Activated naive CD4-positive, alpha-beta T cell treated with anti-CD3 and anti-CD28 coated beads for 36 hours (primary cell): Measurements from ENCODE around the gene ERC2. TPM values are rescaled to one million over a fixed set of nuclear protein-coding genes. Genes with fewer than 3 reads are reported as not detected.
"Not testable (repeated sequence)": the region's sequence is repeated elsewhere in the genome, so short reads cannot be mapped to it uniquely, and the experiment has no call there.

Experiments used
- CTCF ChIA-PET: fragments of 350-600 bp; sonication (Branson Sonifier 250); formaldehyde crosslinking; loops from one replicate; lab custom pipeline; 2021; ENCODE audit warnings: antibody characterized with exemption; lab: Charles Lee
- DNase-seq: peaks from one replicate; pipeline ENCODE4 v3.0.0-alpha.2; 2020
- H3K27ac Mint-ChIP-seq: one replicate; pipeline ENCODE4 v1.8.0; 2021; ENCODE audit warnings: mild to moderate bottlenecking, mixed read lengths
- H3K27me3 Mint-ChIP-seq: one replicate; pipeline ENCODE4 v1.8.0; 2021; ENCODE audit warnings: low read depth, mixed read lengths
- H3K36me3 Mint-ChIP-seq: one replicate; pipeline ENCODE4 v1.8.0; 2021; ENCODE audit warnings: low read depth, mixed read lengths
- H3K4me1 Mint-ChIP-seq: one replicate; pipeline ENCODE4 v1.8.0; 2021; ENCODE audit warnings: low read depth, mixed read lengths
- H3K4me3 Mint-ChIP-seq: one replicate; pipeline ENCODE4 v1.8.0; 2021; ENCODE audit warnings: mild to moderate bottlenecking, moderate library complexity, mixed read lengths
- H3K9me3 Mint-ChIP-seq: one replicate; pipeline ENCODE4 v1.8.0; 2021; ENCODE audit warnings: mixed read lengths
- intact Hi-C: fragments of 100-400 bp; cut with micrococcal nuclease; formaldehyde crosslinking; loops from one replicate; pipeline ENCODE4 v1.15.1; 2023
- total RNA-seq, 2 experiments: library from RNA; stranded (reverse); gene quantifications; one replicate each; pipeline ENCODE4 v1.2.3, GENCODE V29; 2021

Gene ERC2
- total RNA-seq, 2 experiments from 2014 or later: 0.12 TPM; not detected in 1

GRCh38 chr3:56055546-56055945 lies 412.7 kb downstream of the ERC2 start:
- H3K4me1 Mint-ChIP-seq: no peaks in the 10 kb centered on the region
- no peak overlapping the region for H3K4me3 Mint-ChIP-seq
- CTCF ChIA-PET: no interaction called here
- H3K27me3 Mint-ChIP-seq: no peaks in the 10 kb centered on the region
- intact Hi-C loops: no loop called here
- no peak overlapping the region for H3K27ac Mint-ChIP-seq
- no peaks in the 10 kb centered on the region for H3K9me3 Mint-ChIP-seq
- no peak for DNase-seq
- H3K36me3 Mint-ChIP-seq: no peaks in the 10 kb centered on the region

GRCh38 chr3:56054844-56055243 lies 413.4 kb downstream of the ERC2 start:
- no peak for DNase-seq
- H3K9me3 Mint-ChIP-seq: no peaks in the 10 kb centered on the region
- no peaks in the 10 kb centered on the region for H3K27me3 Mint-ChIP-seq
- no peak overlapping the region for H3K27ac Mint-ChIP-seq
- CTCF ChIA-PET: no interaction called here
- H3K4me1 Mint-ChIP-seq: no peaks in the 10 kb centered on the region
- intact Hi-C loops: no loop called here
- H3K36me3 Mint-ChIP-seq: no peaks in the 10 kb centered on the region
- no peak overlapping the region for H3K4me3 Mint-ChIP-seq

- intact Hi-C loops: no loop called here
- DNase-seq: no peak
- CTCF ChIA-PET: interaction anchor here (0.6 kb wide), 1 partner anchor 1840 kb away, joined by 4 read pairs; no protein-coding TSS in a partner anchor
- H3K27ac Mint-ChIP-seq: no peak overlapping the region
- H3K4me3 Mint-ChIP-seq: no peak overlapping the region
- H3K4me1 Mint-ChIP-seq: no peaks in the 10 kb centered on the region
- H3K36me3 Mint-ChIP-seq: no peaks in the 10 kb centered on the region
- H3K27me3 Mint-ChIP-seq: no peaks in the 10 kb centered on the region
- no peaks in the 10 kb centered on the region for H3K9me3 Mint-ChIP-seq
Observed at GRCh38 chr3:56053727-56054126, 414.5 kb downstream of the ERC2 start.

- H3K9me3 Mint-ChIP-seq: no peaks in the 10 kb centered on the region
- H3K4me1 Mint-ChIP-seq: no peaks in the 10 kb centered on the region
- DNase-seq: no peak
- H3K27me3 Mint-ChIP-seq: no peaks in the 10 kb centered on the region
- H3K36me3 Mint-ChIP-seq: no peaks in the 10 kb centered on the region
- H3K4me3 Mint-ChIP-seq: no peak overlapping the region
- CTCF ChIA-PET: no interaction called here
- intact Hi-C loops: no loop called here
- no peak overlapping the region for H3K27ac Mint-ChIP-seq
Observed at GRCh38 chr3:56052188-56052587, 416.1 kb downstream of the ERC2 start.

- CTCF ChIA-PET: no interaction called here
- Mint-ChIP-seq H3K27me3 (no peaks in the 10 kb centered on the region), H3K4me1 (no peaks in the 10 kb centered on the region), H3K36me3 (no peaks in the 10 kb centered on the region), H3K9me3 (no peaks in the 10 kb centered on the region), H3K27ac (no peak overlapping the region), H3K4me3 (no peak overlapping the region)
- intact Hi-C loops: no loop called here
- no peak for DNase-seq
Observed at GRCh38 chr3:56051052-56051451, 417.2 kb downstream of the ERC2 start.

GRCh38 chr3:56048946-56049345 lies 419.3 kb downstream of the ERC2 start:
- intact Hi-C loops: no loop called here
- no peaks in the 10 kb centered on the region for H3K4me1 Mint-ChIP-seq
- no peaks in the 10 kb centered on the region for H3K9me3 Mint-ChIP-seq
- CTCF ChIA-PET: no interaction called here
- H3K27ac Mint-ChIP-seq: no peak overlapping the region
- no peaks in the 10 kb centered on the region for H3K36me3 Mint-ChIP-seq
- no peak for DNase-seq
- no peak overlapping the region for H3K4me3 Mint-ChIP-seq
- H3K27me3 Mint-ChIP-seq: no peaks in the 10 kb centered on the region

- no peaks in the 10 kb centered on the region for H3K27me3 Mint-ChIP-seq
- no peak overlapping the region for H3K27ac Mint-ChIP-seq
- H3K9me3 Mint-ChIP-seq: no peaks in the 10 kb centered on the region
- no peaks in the 10 kb centered on the region for H3K36me3 Mint-ChIP-seq
- H3K4me1 Mint-ChIP-seq: no peaks in the 10 kb centered on the region
- CTCF ChIA-PET: no interaction called here
- intact Hi-C loops: no loop called here
- H3K4me3 Mint-ChIP-seq: no peak overlapping the region
- DNase-seq: no peak
Observed at GRCh38 chr3:56048331-56048730, 419.9 kb downstream of the ERC2 start.

GRCh38 chr3:56042326-56042951 lies 425.8 kb downstream of the ERC2 start:
- Mint-ChIP-seq H3K27ac (no peak overlapping the region), H3K27me3 (no peaks in the 10 kb centered on the region), H3K36me3 (no peaks in the 10 kb centered on the region), H3K4me1 (no peaks in the 10 kb centered on the region), H3K9me3 (peaks cover 12% of the 10 kb centered on the region), H3K4me3 (no peak overlapping the region)
- intact Hi-C loops: no loop called here
- CTCF ChIA-PET: interaction anchor here (1.0 kb wide), 1 partner anchor 78 kb away, joined by 4 read pairs; no protein-coding TSS in a partner anchor
- no peak for DNase-seq

GRCh38 chr3:56025326-56025725 lies 442.9 kb downstream of the ERC2 start:
- intact Hi-C loops: no loop called here
- no peak for DNase-seq
- Mint-ChIP-seq H3K27me3 (no peaks in the 10 kb centered on the region), H3K4me1 (no peaks in the 10 kb centered on the region), H3K9me3 (no peaks in the 10 kb centered on the region), H3K4me3 (no peak overlapping the region), H3K36me3 (no peaks in the 10 kb centered on the region), H3K27ac (no peak overlapping the region)
- CTCF ChIA-PET: interaction anchor here (0.8 kb wide), 1 partner anchor 14 kb away, joined by 3 read pairs; no protein-coding TSS in a partner anchor

- Mint-ChIP-seq H3K4me1 (no peaks in the 10 kb centered on the region), H3K27ac (no peak overlapping the region), H3K27me3 (no peaks in the 10 kb centered on the region), H3K4me3 (no peak overlapping the region), H3K9me3 (no peaks in the 10 kb centered on the region), H3K36me3 (no peaks in the 10 kb centered on the region)
- intact Hi-C loops: no loop called here
- CTCF ChIA-PET: no interaction called here
- no peak for DNase-seq
Observed at GRCh38 chr3:56023546-56023945, 444.7 kb downstream of the ERC2 start.

- H3K9me3 Mint-ChIP-seq: no peaks in the 10 kb centered on the region
- H3K27me3 Mint-ChIP-seq: no peaks in the 10 kb centered on the region
- H3K36me3 Mint-ChIP-seq: no peaks in the 10 kb centered on the region
- no peak overlapping the region for H3K27ac Mint-ChIP-seq
- H3K4me3 Mint-ChIP-seq: no peak overlapping the region
- CTCF ChIA-PET: no interaction called here
- intact Hi-C loops: no loop called here
- no peak for DNase-seq
- no peaks in the 10 kb centered on the region for H3K4me1 Mint-ChIP-seq
Observed at GRCh38 chr3:56022619-56023018, 445.6 kb downstream of the ERC2 start.

- Mint-ChIP-seq H3K9me3 (no peaks in the 10 kb centered on the region), H3K4me1 (no peaks in the 10 kb centered on the region), H3K4me3 (no peak overlapping the region), H3K36me3 (no peaks in the 10 kb centered on the region), H3K27ac (no peak overlapping the region), H3K27me3 (no peaks in the 10 kb centered on the region)
- intact Hi-C loops: no loop called here
- DNase-seq: no peak
- CTCF ChIA-PET: no interaction called here
Observed at GRCh38 chr3:56019490-56020146, 448.6 kb downstream of the ERC2 start.

GRCh38 chr3:56015374-56015773 lies 452.9 kb downstream of the ERC2 start:
- H3K9me3 Mint-ChIP-seq, DNase-seq, CTCF ChIA-PET, H3K4me3 Mint-ChIP-seq, H3K27ac Mint-ChIP-seq, H3K4me1 Mint-ChIP-seq, intact Hi-C loops, H3K36me3 Mint-ChIP-seq, H3K27me3 Mint-ChIP-seq: not testable (repeated sequence)
